Upper lobe of right lung (tissue), 1 donor: ENCODE results near the gene PRR35. TPM values are rescaled to one million over a fixed set of nuclear protein-coding genes. Genes with fewer than 3 reads are reported as not detected.

Source experiments
- ATAC-seq: fragments of 200-7000 bp; cut with Tn5 transposase; one replicate; pipeline ENCODE4 v1.9.1; 2020; ENCODE audit warnings: mild to moderate bottlenecking, moderate library complexity
- DNase-seq: peaks from one replicate; pipeline ENCODE4 v3.0.0-alpha.2; 2020
- H3K27ac ChIP-seq: fragments of 200-600 bp; one replicate; pipeline ENCODE4 v1.8.0; 2022
- H3K27me3 ChIP-seq: fragments of 200-600 bp; one replicate; pipeline ENCODE4 v1.8.0; 2022; ENCODE audit warnings: mild to moderate bottlenecking
- H3K36me3 ChIP-seq: fragments of 200-600 bp; one replicate; pipeline ENCODE4 v1.8.0; 2022
- H3K4me1 ChIP-seq: fragments of 200-600 bp; one replicate; pipeline ENCODE4 v1.8.0; 2022
- H3K4me3 ChIP-seq: fragments of 200-600 bp; one replicate; pipeline ENCODE4 v1.8.0; 2022; ENCODE audit warnings: mild to moderate bottlenecking
- H3K9me3 ChIP-seq: fragments of 200-600 bp; one replicate; pipeline ENCODE4 v1.8.0; 2022
- CTCF ChIP-seq: fragments of 200-600 bp; IDR thresholded peaks from one replicate; pipeline ENCODE4 v1.8.0; 2022; ENCODE audit warnings: antibody characterized with exemption
- intact Hi-C: fragments of 100-400 bp; cut with DNase I; formaldehyde crosslinking; loops from one replicate; pipeline ENCODE4 v1.11.0; 2022
- total RNA-seq: library from RNA; stranded (reverse); fragmentation: NEBNext Ultra II Directional; extraction: Animal tissue kit (Norgen Biotek cat#: 25700); gene quantifications from one replicate; pipeline ENCODE4 v1.2.1, GENCODE V29; 2021
- donor health status: DM: no; HTN: yes; CAD: no; lungs with severe emphysema.

The PRR35 gene
- total RNA-seq, 1 donor from 2014 or later, result not detected

- Histone ChIP-seq H3K27ac (no peak overlapping the region), H3K9me3 (no peaks in the 10 kb centered on the region), H3K4me3 (no peak overlapping the region), H3K4me1 (no peaks in the 10 kb centered on the region), H3K36me3 (peaks cover 23% of the 10 kb centered on the region), H3K27me3 (no peaks in the 10 kb centered on the region)
- TF ChIP-seq CTCF, result peak; percentile 37
- DNase-seq (peak; percentile 85), ATAC-seq (peak; percentile 80)
- intact Hi-C loops, result no loop called here
These were observed 13.1 kb upstream of the PRR35 start for GRCh38 chr16:546909-547770.

- TF ChIP-seq CTCF, result no peak
- H3K9me3 ChIP-seq, result no peaks in the 10 kb centered on the region
- H3K4me3 ChIP-seq, result no peak overlapping the region
- no peaks in the 10 kb centered on the region for H3K27me3 ChIP-seq
- H3K27ac ChIP-seq, result no peak overlapping the region
- DNase-seq, result no peak
- ATAC-seq, result no peak
- peaks cover 31% of the 10 kb centered on the region for H3K36me3 ChIP-seq
- intact Hi-C loops, result no loop called here
- H3K4me1 ChIP-seq, result no peaks in the 10 kb centered on the region
These were observed 11.6 kb upstream of the PRR35 start for GRCh38 chr16:548586-548985.

GRCh38 chr16:549544-550263, 10.5 kb upstream of the PRR35 start:
- no peak overlapping the region for H3K4me3 ChIP-seq
- DNase-seq, result no peak
- no peak for ATAC-seq
- H3K27ac ChIP-seq, result no peak overlapping the region
- no peaks in the 10 kb centered on the region for H3K9me3 ChIP-seq
- intact Hi-C loops, result no loop called here
- H3K27me3 ChIP-seq, result no peaks in the 10 kb centered on the region
- H3K4me1 ChIP-seq, result no peaks in the 10 kb centered on the region
- TF ChIP-seq CTCF, result no peak
- peaks cover 31% of the 10 kb centered on the region for H3K36me3 ChIP-seq

- H3K9me3 ChIP-seq, result no peaks in the 10 kb centered on the region
- peaks cover 31% of the 10 kb centered on the region for H3K36me3 ChIP-seq
- intact Hi-C loops, result no loop called here
- no peaks in the 10 kb centered on the region for H3K4me1 ChIP-seq
- no peak for TF ChIP-seq CTCF
- no peaks in the 10 kb centered on the region for H3K27me3 ChIP-seq
- no peak for ATAC-seq
- no peak for DNase-seq
- no peak overlapping the region for H3K27ac ChIP-seq
- no peak overlapping the region for H3K4me3 ChIP-seq
These were observed 9.0 kb upstream of the PRR35 start for GRCh38 chr16:551210-551609.

- H3K27ac ChIP-seq, result no peak overlapping the region
- H3K4me1 ChIP-seq, result no peaks in the 10 kb centered on the region
- intact Hi-C loops, result no loop called here
- no peaks in the 10 kb centered on the region for H3K27me3 ChIP-seq
- no peak overlapping the region for H3K4me3 ChIP-seq
- TF ChIP-seq CTCF, result no peak
- no peaks in the 10 kb centered on the region for H3K9me3 ChIP-seq
- no peak for DNase-seq
- peaks cover 31% of the 10 kb centered on the region for H3K36me3 ChIP-seq
- no peak for ATAC-seq
These were observed 8.0 kb upstream of the PRR35 start for GRCh38 chr16:552171-552570.
